ENCODE data around the gene SYNGR2. TPM values are rescaled to one million over a fixed set of nuclear protein-coding genes. Genes with fewer than 3 reads are reported as not detected.
A peak's percentile ranks its signal among the peaks of the same experiment; 100 is the strongest.
"Not testable (repeated sequence)": the region's sequence is repeated elsewhere in the genome, so short reads cannot be mapped to it uniquely, and the experiment has no call there.

Gene SYNGR2
- total RNA-seq, 6 donors from 2014 or later, result 110 to 265 (median 179) TPM

GRCh38 chr17:78135858-78136500, 32.4 kb upstream of the SYNGR2 start:
- Histone ChIP-seq H3K27ac (no peak overlapping the region), H3K36me3 (no peaks in the 10 kb centered on the region), H3K27me3 (no peaks in the 10 kb centered on the region), H3K4me1 (peaks cover 36 to 65% (median 43%) of the 10 kb centered on the region in 4 donors), H3K9me3 (no peaks in the 10 kb centered on the region), H3K4me3 (no peak overlapping the region)
- ATAC-seq (ENCODE audit: low FRiP score in 2 of 2), result no peak
- no peak for TF ChIP-seq EP300 (IDR thresholded peaks at IDR 0.05)
- DNase-seq, result no peak
- 90% methylated on average over 9 of the region's 9 CpGs for WGBS, 2 donors

GRCh38 chr17:78137392-78138203, 30.8 kb upstream of the SYNGR2 start:
- Histone ChIP-seq H3K4me3 (no peak overlapping the region), H3K27me3 (no peaks in the 10 kb centered on the region), H3K36me3 (no peaks in the 10 kb centered on the region), H3K27ac (peak overlapping the region in 3 of 4 donors; percentile 35 to 46 (median 43)), H3K4me1 (peaks cover 32 to 65% (median 40%) of the 10 kb centered on the region in 4 donors), H3K9me3 (no peaks in the 10 kb centered on the region)
- ATAC-seq (ENCODE audit: low FRiP score in 2 of 2), result no peak
- DNase-seq, result peak; percentile 52 to 88
- WGBS, 2 donors, result 50 to 52% methylated on average over 10 to 22 of the region's 26 CpGs
- TF ChIP-seq POLR2AphosphoS5 (IDR thresholded peaks at IDR 0.05), result no peak
- TF ChIP-seq CTCF (IDR thresholded peaks at IDR 0.05), result peak in 2 of 6 experiments; percentile 16 to 25

GRCh38 chr17:78138204-78139060, 29.9 kb upstream of the SYNGR2 start:
- TF ChIP-seq POLR2AphosphoS5 (IDR thresholded peaks at IDR 0.05) (no peak), POLR2A (IDR thresholded peaks at IDR 0.05) (no peak), EP300 (IDR thresholded peaks at IDR 0.05) (no peak)
- 80 to 87% methylated on average over 9 to 16 of the region's 17 CpGs for WGBS, 2 donors
- H3K4me1 ChIP-seq, result peaks cover 27 to 60% (median 39%) of the 10 kb centered on the region in 4 donors
- no peaks in the 10 kb centered on the region for H3K27me3 ChIP-seq
- DNase-seq (peak in 1 of 2 donors; percentile 56), ATAC-seq (ENCODE audit: low FRiP score in 2 of 2) (no peak)
- no peak overlapping the region for H3K4me3 ChIP-seq
- no peaks in the 10 kb centered on the region for H3K36me3 ChIP-seq
- H3K27ac ChIP-seq, result peak overlapping the region in 1 of 4 donors; percentile 46
- no peaks in the 10 kb centered on the region for H3K9me3 ChIP-seq

- not testable (repeated sequence) for ATAC-seq (ENCODE audit: low FRiP score in 2 of 2); H3K36me3 ChIP-seq; H3K27me3 ChIP-seq; DNase-seq; H3K4me3 ChIP-seq; H3K9me3 ChIP-seq
- peaks cover 33 to 62% (median 46%) of the 10 kb centered on the region in 4 donors for H3K4me1 ChIP-seq
- H3K27ac ChIP-seq, result peak overlapping the region; percentile 61 to 81 (median 74)
- peak in 1 of 6 experiments; percentile 5 for TF ChIP-seq CTCF (IDR thresholded peaks at IDR 0.05)
- WGBS, 2 donors, result 73 to 81% methylated on average over 12 of the region's 12 CpGs
Measured at GRCh38 chr17:78139861-78140168, 28.6 kb upstream of the SYNGR2 start.

- H3K4me1 ChIP-seq, result peaks cover 39 to 68% (median 52%) of the 10 kb centered on the region in 4 donors
- peak overlapping the region in 3 of 4 donors; percentile 23 to 32 (median 27) for H3K4me3 ChIP-seq
- H3K27me3 ChIP-seq, result no peaks in the 10 kb centered on the region
- DNase-seq, result peak; percentile 97 to 100
- peak overlapping the region; percentile 67 to 81 (median 78) for H3K27ac ChIP-seq
- TF ChIP-seq EP300 (IDR thresholded peaks at IDR 0.05), result peak in 1 of 4 donors; percentile 24
- TF ChIP-seq CTCF (IDR thresholded peaks at IDR 0.05), result peak in 1 of 6 experiments; percentile 16
- TF ChIP-seq POLR2AphosphoS5 (IDR thresholded peaks at IDR 0.05), result peak; percentile 47 to 75
- TF ChIP-seq POLR2A (IDR thresholded peaks at IDR 0.05), result peak in 2 of 4 donors; percentile 57 to 89
- H3K9me3 ChIP-seq, result no peaks in the 10 kb centered on the region
- ATAC-seq (ENCODE audit: low FRiP score in 2 of 2), result peak; percentile 89 to 94
- H3K36me3 ChIP-seq, result no peaks in the 10 kb centered on the region
- 20 to 24% methylated on average over 32 to 41 of the region's 58 CpGs for WGBS, 2 donors
Measured at GRCh38 chr17:78140169-78141051, 28.0 kb upstream of the SYNGR2 start.

Measured in upper lobe of left lung (tissue), 6 donors.